Naive B cell (primary cell): Measurements from ENCODE around the gene RAP1A. TPM values are rescaled to one million over a fixed set of nuclear protein-coding genes. Genes with fewer than 3 reads are reported as not detected.

ENCODE experiments used
- ATAC-seq, 2 donors: fragments of 150-1000 bp; cut with Tn5 transposase; 2 replicates each; pipeline ENCODE4 v1.10.0; 2021; ENCODE audit warnings: low read depth in 2 of 2, mild to moderate bottlenecking in 2 of 2, moderate library complexity in 2 of 2
- DNase-seq: peaks from one replicate; pipeline ENCODE4 v3.0.0; 2022
- H3K27ac Mint-ChIP-seq, 6 donors: one replicate each; pipeline ENCODE4 v1.8.0; 2020 to 2022; ENCODE audit warnings: mild to moderate bottlenecking in 6 of 6, mixed read lengths in 6 of 6, moderate library complexity in 5 of 6, inconsistent platforms in 2 of 6
- H3K27me3 Mint-ChIP-seq, 3 donors: one replicate each; pipeline ENCODE4 v1.8.0; 2021 to 2022; ENCODE audit warnings: mixed read lengths in 3 of 3, mild to moderate bottlenecking in 1 of 3
- H3K36me3 Mint-ChIP-seq, 2 donors: one replicate each; pipeline ENCODE4 v1.8.0; 2020 to 2022; ENCODE audit warnings: mixed read lengths in 2 of 2, inconsistent platforms in 1 of 2, mild to moderate bottlenecking in 1 of 2
- H3K4me1 Mint-ChIP-seq, 3 donors: one replicate each; pipeline ENCODE4 v1.8.0; 2020 to 2022; ENCODE audit warnings: mixed read lengths in 3 of 3, inconsistent platforms in 1 of 3, mild to moderate bottlenecking in 1 of 3, moderate library complexity in 1 of 3
- H3K4me3 Mint-ChIP-seq, 8 donors: one replicate each; pipeline ENCODE4 v1.8.0; 2020 to 2022; ENCODE audit warnings: mild to moderate bottlenecking in 8 of 8, mixed read lengths in 8 of 8, moderate library complexity in 8 of 8, inconsistent platforms in 2 of 8
- H3K9me3 Mint-ChIP-seq, 7 donors: one replicate each; pipeline ENCODE4 v1.8.0; 2020 to 2022; ENCODE audit warnings: mixed read lengths in 7 of 7, mild to moderate bottlenecking in 5 of 7, inconsistent platforms in 2 of 7, moderate library complexity in 1 of 7
- polyA plus RNA-seq, 6 donors: library from polyadenylated mRNA; unstranded; fragments of 300-500 nt; fragmentation: Illumina TruSeq; gene quantifications; one replicate each; pipeline ENCODE4 v1.2.3, GENCODE V29; 2021; ENCODE audit warnings: low read depth in 6 of 6

The RAP1A gene
- polyA plus RNA-seq, 6 donors from 2014 or later, result 30.7 to 44.6 (median 37.2) TPM

DNA sequence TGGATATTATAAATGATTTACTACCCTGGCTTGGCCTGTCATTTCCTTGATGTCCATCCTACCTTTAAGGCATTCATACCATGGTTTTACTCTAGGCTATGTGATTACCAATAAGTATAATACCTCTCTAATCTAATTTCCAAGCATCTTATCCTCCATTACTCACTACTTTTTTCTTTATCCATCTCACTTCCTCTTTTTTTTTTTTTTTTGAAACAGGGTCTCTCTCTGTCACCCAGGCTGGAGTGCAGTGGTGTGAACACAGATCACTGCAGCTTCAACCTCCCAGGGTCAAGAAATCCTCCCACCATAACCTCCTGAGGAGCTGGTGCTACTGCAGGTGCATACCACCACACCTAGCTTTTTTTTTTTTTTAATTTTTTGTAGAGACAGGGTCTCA lies 79.7 kb downstream of the RAP1A start:
- peak overlapping the region in 1 of 8 donors; percentile 18 for H3K4me3 Mint-ChIP-seq
- H3K9me3 Mint-ChIP-seq, result no peaks in the 10 kb centered on the region
- no peaks in the 10 kb centered on the region for H3K27me3 Mint-ChIP-seq
- H3K36me3 Mint-ChIP-seq, result peaks cover 13 to 19% of the 10 kb centered on the region in 2 donors
- peaks cover 14 to 26% (median 16%) of the 10 kb centered on the region in 3 donors for H3K4me1 Mint-ChIP-seq
- ATAC-seq (peak; percentile 25 to 47), DNase-seq (no peak)
- H3K27ac Mint-ChIP-seq, result peak overlapping the region in 4 of 6 donors; percentile 14 to 96 (median 78)

DNA sequence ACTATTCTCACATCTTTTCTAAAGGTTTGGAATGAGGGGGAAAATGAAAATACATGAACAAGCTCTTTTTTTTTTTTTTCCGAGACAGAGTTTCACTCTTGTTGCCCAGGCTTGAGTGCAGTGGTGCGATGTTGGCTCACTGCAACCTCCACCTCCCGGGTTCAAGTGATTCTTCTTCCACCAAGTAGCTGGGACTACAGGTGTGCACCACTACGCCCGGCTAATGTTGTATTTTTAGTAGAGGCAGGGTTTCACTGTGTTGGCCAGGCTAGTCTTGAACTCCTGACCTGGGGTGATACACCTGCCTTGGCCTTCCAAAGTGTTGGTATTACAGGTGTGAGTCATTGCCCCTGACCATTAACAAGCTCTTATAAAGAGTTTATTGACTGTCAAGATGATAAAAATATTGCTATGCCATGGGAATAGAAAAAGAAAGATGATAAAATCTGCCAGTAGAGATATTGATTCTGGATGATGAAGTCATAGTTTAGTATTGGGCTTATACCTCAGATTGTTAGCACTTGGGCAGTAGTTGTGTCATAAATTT lies 83.0 kb downstream of the RAP1A start:
- H3K4me3 Mint-ChIP-seq, result no peak overlapping the region
- peaks cover 13 to 22% of the 10 kb centered on the region in 2 donors for H3K36me3 Mint-ChIP-seq
- ATAC-seq (no peak), DNase-seq (no peak)
- H3K27me3 Mint-ChIP-seq, result no peaks in the 10 kb centered on the region
- peaks cover 14 to 16% (median 14%) of the 10 kb centered on the region in 3 donors for H3K4me1 Mint-ChIP-seq
- H3K9me3 Mint-ChIP-seq, result no peaks in the 10 kb centered on the region
- H3K27ac Mint-ChIP-seq, result peak overlapping the region in 2 of 6 donors; percentile 39 to 41

DNA sequence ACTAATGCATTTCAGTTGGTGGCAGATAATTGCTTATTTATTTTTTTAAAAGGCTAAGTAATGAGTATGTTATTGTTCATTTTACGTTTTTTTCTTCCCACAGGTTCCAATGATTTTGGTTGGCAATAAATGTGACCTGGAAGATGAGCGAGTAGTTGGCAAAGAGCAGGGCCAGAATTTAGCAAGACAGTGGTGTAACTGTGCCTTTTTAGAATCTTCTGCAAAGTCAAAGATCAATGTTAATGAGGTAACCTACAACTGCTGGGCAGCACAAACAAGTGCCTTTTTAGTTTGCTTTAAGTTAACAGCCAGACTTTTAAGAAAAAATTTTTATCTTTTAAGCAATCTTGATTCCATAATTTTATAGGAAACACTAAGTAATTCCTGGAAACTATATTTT lies 84.7 kb downstream of the RAP1A start:
- ATAC-seq, result no peak
- peak overlapping the region in 2 of 6 donors; percentile 17 to 76 for H3K27ac Mint-ChIP-seq

DNA sequence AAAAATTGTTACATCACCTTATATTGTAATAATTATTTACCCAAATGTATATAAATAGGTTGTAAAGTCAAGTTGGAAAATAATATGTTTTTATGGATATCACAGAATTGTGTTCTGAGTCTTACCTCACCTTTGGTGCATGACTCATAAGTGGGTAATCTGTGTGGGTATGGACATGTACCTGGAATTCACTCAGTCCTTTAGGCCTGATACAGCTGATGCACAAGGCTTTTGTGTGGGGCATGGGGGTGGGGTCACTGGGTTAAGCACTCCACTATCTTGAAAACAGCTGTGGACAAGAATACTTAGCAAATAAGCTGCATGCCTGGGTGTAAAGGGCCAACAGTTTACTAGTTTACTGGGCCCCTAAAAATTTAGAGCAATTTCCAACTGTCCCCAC lies 85.2 kb downstream of the RAP1A start:
- Mint-ChIP-seq H3K4me3 (no peak overlapping the region), H3K36me3 (peaks cover 19 to 33% of the 10 kb centered on the region in 2 donors), H3K27me3 (no peaks in the 10 kb centered on the region), H3K9me3 (no peaks in the 10 kb centered on the region), H3K4me1 (peaks cover 2 to 6% (median 4%) of the 10 kb centered on the region in 3 donors), H3K27ac (peak overlapping the region in 1 of 6 donors; percentile 19)
- no peak for ATAC-seq
- DNase-seq, result no peak

More for the DNA sequence above, 84.7 kb downstream of the RAP1A start:
- Mint-ChIP-seq H3K9me3 (no peaks in the 10 kb centered on the region), H3K4me3 (no peak overlapping the region), H3K4me1 (peaks cover 7 to 10% (median 9%) of the 10 kb centered on the region in 3 donors), H3K27me3 (no peaks in the 10 kb centered on the region), H3K36me3 (peaks cover 14 to 28% of the 10 kb centered on the region in 2 donors)
- no peak for DNase-seq

DNA sequence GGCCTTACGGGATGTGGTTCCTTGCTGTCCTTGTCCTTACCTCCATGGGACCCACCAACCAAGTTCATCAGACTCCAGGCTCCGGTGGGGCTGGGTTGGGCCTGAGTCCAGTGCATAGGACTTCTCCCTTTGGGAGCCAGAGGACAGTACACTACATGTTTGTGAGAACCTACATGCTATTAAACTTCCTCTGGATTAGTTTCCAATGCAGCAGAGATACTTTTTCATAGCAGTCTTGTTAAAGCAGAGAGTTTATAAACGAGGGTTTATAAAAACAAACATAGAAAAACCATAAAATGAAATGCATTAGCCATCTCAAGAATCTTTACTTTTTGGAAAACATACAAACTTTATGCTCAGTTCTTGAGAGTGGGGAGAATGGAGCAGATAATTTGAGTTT lies 86.3 kb downstream of the RAP1A start:
- ATAC-seq, result no peak
- no peak for DNase-seq
- no peaks in the 10 kb centered on the region for H3K9me3 Mint-ChIP-seq
- H3K4me3 Mint-ChIP-seq, result no peak overlapping the region
- H3K4me1 Mint-ChIP-seq, result peaks cover 0 to 2% (median 0%) of the 10 kb centered on the region in 3 donors
- peak overlapping the region in 2 of 6 donors; percentile 53 to 59 for H3K27ac Mint-ChIP-seq
- H3K27me3 Mint-ChIP-seq, result no peaks in the 10 kb centered on the region
- H3K36me3 Mint-ChIP-seq, result peaks cover 16 to 31% of the 10 kb centered on the region in 2 donors

DNA sequence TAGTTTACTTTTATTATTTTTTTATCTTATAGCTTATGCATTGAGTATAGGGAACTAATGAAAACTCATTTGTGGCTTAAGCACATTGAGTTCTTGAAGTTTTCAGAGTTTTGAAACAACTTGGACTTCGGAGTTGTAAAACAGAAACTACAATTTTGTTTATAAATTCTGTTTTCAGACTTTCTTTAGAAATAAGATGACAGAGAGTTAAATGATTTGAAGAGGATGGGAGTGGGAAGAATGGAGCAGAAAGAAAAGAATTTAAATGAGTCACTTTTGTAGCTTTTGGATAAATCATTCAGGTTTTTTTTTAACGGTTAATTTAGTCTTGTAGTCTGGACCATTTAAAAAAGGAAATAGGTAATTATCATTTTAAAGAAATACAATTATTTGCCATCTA lies 87.3 kb downstream of the RAP1A start:
- DNase-seq (no peak), ATAC-seq (no peak)
- no peaks in the 10 kb centered on the region for H3K9me3 Mint-ChIP-seq
- peaks cover 7 to 24% of the 10 kb centered on the region in 2 donors for H3K36me3 Mint-ChIP-seq
- no peaks in the 10 kb centered on the region for H3K4me1 Mint-ChIP-seq
- H3K4me3 Mint-ChIP-seq, result no peak overlapping the region
- peak overlapping the region in 3 of 6 donors; percentile 54 to 94 (median 54) for H3K27ac Mint-ChIP-seq
- H3K27me3 Mint-ChIP-seq, result no peaks in the 10 kb centered on the region

DNA sequence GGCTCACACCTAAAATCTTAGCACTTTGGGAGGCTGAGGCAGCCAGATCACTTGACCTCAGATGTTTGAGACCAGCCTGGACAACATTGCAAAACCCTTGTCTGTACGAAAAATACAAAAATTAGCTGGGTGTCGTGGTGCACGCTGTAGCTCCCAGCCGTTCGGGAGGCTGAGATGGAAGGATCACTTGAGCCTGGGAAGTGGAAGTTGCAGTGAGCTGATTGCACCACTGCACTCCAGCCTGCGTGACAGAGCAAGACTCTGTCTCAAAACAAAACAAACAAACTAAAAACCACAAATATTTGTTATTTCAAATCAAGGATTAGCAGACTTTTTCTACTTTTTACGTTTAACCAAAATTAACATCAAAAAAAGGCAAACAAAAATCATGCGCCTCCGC lies 88.3 kb downstream of the RAP1A start:
- Mint-ChIP-seq H3K27me3 (no peaks in the 10 kb centered on the region), H3K4me3 (no peak overlapping the region), H3K27ac (peak overlapping the region in 4 of 6 donors; percentile 54 to 90 (median 62)), H3K36me3 (peaks cover 7 to 24% of the 10 kb centered on the region in 2 donors), H3K4me1 (no peaks in the 10 kb centered on the region), H3K9me3 (no peaks in the 10 kb centered on the region)
- ATAC-seq (no peak), DNase-seq (no peak)

DNA sequence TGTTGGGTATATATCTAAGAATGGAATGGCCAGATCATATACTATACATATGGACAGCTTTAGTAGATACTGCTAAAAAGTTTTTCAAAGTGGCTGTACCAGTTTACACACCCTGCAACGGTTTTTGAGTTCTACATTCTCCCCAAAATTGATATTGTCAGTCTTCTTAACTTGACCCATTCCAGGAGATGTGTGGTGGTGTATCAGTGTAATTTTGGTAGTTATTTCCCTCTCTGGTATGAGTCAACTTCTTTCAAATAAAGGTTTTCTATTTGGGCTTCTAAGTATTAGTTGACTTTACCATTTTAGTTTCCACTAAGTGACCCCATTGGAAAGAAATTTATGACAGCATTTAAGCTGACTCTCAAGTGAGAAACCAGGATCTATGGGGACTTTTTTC lies 90.4 kb downstream of the RAP1A start:
- Mint-ChIP-seq H3K36me3 (peaks cover 7 to 17% of the 10 kb centered on the region in 2 donors), H3K4me1 (peaks cover 0 to 3% (median 0%) of the 10 kb centered on the region in 3 donors), H3K27ac (peak overlapping the region in 4 of 6 donors; percentile 11 to 77 (median 38)), H3K4me3 (no peak overlapping the region), H3K9me3 (no peaks in the 10 kb centered on the region), H3K27me3 (no peaks in the 10 kb centered on the region)
- ATAC-seq (no peak), DNase-seq (no peak)

DNA sequence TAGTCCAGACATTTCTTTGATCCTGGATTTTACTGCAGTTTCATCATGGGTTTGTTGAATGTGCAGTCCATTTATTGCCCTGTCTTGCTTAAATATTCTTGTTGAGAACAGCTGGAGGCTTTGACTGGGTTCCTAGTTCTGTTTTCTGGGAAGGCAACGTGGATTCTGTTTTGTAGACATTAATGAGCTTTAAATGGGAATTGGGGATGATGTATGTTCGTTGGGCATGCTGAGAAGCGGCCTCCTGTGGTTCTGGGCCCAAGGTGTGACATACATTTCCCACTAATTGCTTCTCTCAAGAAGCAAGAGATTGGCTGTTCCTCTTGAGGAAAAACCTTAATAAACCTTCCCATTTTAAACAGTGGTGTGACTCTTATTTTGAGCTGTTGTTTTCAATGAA lies 96.7 kb downstream of the RAP1A start:
- H3K9me3 Mint-ChIP-seq, result no peaks in the 10 kb centered on the region
- no peak overlapping the region for H3K4me3 Mint-ChIP-seq
- H3K27me3 Mint-ChIP-seq, result no peaks in the 10 kb centered on the region
- peaks cover 0 to 6% (median 6%) of the 10 kb centered on the region in 3 donors for H3K4me1 Mint-ChIP-seq
- DNase-seq (no peak), ATAC-seq (no peak)
- peak overlapping the region in 3 of 6 donors; percentile 27 to 73 (median 67) for H3K27ac Mint-ChIP-seq
- no peaks in the 10 kb centered on the region for H3K36me3 Mint-ChIP-seq

DNA sequence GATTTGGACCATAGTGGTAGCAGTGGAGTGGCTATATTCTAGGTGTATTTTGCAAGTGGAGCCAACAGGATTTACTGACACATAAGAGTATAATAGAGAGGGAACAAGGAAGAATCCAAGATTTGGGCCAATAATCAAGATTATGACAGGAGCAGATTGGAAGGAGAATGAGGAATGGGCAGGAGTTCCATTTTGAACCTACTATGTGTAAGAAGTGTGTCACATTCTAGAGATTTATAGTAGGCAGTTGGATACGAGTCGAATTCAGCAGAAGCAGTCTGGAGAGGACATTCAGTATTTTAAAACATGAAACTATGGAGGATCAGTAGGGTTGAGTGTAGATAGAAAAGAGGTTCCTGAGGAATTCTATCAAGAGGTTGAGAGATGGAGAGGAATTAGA lies 97.9 kb downstream of the RAP1A start:
- H3K36me3 Mint-ChIP-seq, result no peaks in the 10 kb centered on the region
- ATAC-seq, result no peak
- peak overlapping the region in 3 of 6 donors; percentile 0 to 80 (median 75) for H3K27ac Mint-ChIP-seq
- no peaks in the 10 kb centered on the region for H3K9me3 Mint-ChIP-seq
- H3K4me1 Mint-ChIP-seq, result peaks cover 5 to 13% (median 9%) of the 10 kb centered on the region in 3 donors
- DNase-seq, result no peak
- H3K27me3 Mint-ChIP-seq, result no peaks in the 10 kb centered on the region
- H3K4me3 Mint-ChIP-seq, result no peak overlapping the region

DNA sequence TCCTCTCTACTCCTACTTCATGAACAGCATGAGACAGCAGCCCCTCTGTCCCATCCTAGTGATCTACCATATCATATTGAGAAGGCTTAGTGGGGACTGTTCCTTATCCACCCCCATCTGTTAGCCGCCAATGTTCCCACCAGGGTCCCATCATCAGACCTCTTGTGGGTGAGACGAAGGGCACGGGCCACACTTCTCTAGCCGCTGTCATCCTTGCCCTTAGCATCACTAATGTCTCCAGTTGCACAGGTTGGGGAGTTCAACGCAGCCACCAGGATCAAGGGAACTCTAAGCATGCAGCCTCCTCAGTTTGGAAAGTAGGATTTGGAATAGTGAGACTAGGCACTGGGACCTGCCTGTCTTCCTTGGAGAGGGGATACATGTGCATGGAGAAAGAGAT lies 99.5 kb downstream of the RAP1A start:
- Mint-ChIP-seq H3K36me3 (no peaks in the 10 kb centered on the region), H3K9me3 (no peaks in the 10 kb centered on the region), H3K27me3 (no peaks in the 10 kb centered on the region), H3K4me3 (peak overlapping the region in 1 of 8 donors; percentile 12), H3K27ac (peak overlapping the region in 3 of 6 donors; percentile 40 to 91 (median 90)), H3K4me1 (peaks cover 19 to 27% (median 25%) of the 10 kb centered on the region in 3 donors)
- DNase-seq (no peak), ATAC-seq (no peak)

DNA sequence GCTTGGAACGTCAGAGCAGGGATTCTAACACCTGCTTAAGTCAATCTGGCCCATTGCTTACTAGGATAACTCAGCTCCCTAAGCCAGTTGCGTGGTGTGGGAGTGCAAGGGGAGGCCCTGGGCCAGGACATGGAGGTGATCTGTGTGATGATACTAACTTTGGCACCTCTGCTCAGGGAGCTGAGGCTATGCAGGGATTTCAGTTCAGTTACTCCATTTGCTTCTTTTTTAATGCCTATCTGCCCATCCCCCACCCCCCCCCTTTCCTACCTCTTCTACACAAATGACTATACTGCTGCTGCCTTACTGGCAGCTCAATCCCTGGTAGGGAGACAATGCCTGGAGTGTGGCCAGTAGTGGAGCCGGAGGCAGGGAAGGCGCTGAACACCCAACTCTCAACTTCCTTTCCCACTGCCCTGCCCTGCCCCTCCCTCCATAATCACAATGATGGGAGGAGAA lies 100.1 kb downstream of the RAP1A start:
- peak overlapping the region in 2 of 6 donors; percentile 2 to 48 for H3K27ac Mint-ChIP-seq

DNA sequence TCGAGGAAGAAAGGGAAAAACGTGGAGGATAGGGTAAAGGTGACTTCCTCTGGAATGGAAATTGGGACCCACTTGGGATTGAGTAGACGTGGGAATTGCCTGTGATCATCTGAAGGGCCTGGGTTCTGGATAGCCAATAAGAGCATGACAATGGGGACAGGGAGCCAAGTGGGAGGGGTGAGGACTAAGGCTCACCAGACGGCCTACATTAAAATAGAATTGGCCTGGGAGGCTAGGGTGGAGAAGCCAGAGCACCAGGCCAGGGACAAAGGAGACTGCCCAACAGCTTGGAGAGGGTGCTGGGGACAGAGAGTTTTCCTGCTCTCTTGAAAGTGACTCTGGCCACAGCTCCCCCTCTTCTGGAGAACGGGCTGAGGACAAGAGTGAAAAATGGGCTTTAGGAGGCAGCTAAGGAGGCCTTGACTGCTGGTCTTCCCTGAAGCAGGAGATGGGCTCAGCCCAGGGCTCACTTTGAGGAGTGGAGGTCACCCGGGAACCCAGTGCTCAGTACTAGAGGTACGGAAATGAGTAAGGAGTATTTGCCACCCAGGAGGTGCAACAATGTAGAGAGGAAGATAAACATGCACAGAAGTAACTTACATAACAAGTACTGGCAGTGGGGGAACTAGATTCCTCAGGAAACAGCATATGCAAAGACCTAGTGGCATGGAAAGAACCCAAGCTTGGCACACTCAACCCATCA lies 100.8 kb downstream of the RAP1A start:
- ATAC-seq, result no peak
- H3K4me1 Mint-ChIP-seq, result peaks cover 21 to 36% (median 24%) of the 10 kb centered on the region in 3 donors
- H3K36me3 Mint-ChIP-seq, result no peaks in the 10 kb centered on the region
- no peak overlapping the region for H3K4me3 Mint-ChIP-seq
- H3K27me3 Mint-ChIP-seq, result no peaks in the 10 kb centered on the region
- no peak for DNase-seq
- H3K9me3 Mint-ChIP-seq, result no peaks in the 10 kb centered on the region
- H3K27ac Mint-ChIP-seq, result peak overlapping the region; percentile 8 to 82 (median 52)

More for the DNA sequence above, 100.1 kb downstream of the RAP1A start:
- ATAC-seq (no peak), DNase-seq (no peak)
- Mint-ChIP-seq H3K27me3 (no peaks in the 10 kb centered on the region), H3K9me3 (no peaks in the 10 kb centered on the region), H3K4me3 (peak overlapping the region in 1 of 8 donors; percentile 31), H3K36me3 (no peaks in the 10 kb centered on the region), H3K4me1 (peaks cover 21 to 30% (median 29%) of the 10 kb centered on the region in 3 donors)
